Measurements from ENCODE around the gene SPON2. TPM values are rescaled to one million over a fixed set of nuclear protein-coding genes. Genes with fewer than 3 reads are reported as not detected.

SPON2 gene
- total and polyA plus RNA-seq, 3 donors from 2014 or later = 5.6 to 21.4 (median 7.1) TPM

DNA sequence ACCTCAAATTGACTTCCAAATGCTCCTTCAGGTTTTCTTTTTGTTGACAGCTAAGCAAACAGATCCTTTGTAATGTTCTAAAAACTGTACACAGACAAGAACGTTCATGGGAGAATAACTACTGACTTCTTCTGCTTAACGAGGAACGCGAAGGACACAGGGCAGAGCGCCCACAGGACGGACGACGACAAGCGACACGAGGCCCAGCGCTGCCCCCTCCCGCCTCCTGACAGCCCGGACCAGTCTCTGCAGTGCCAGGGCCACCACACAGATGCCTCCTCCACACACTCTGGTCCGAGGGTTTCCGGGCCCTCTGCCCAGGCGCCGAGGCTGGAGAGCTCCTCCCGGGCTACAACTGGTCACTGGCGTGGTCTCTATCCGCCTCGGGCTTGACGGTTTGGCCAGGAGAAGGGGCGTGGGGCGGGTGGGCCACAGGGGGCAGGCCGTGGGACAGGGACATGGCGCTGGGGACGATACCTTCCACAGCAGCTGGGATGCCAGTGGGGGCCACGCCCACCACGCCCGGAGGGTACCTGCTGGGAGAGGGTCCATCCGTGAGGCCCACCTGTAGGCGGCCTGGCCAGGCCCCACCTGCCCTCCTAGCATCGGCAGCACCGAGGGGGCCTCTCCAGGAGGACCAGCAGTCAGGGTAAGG, 39.6 kb upstream of the SPON2 start:
- no peak for DNase-seq
- no peaks in the 10 kb centered on the region for H3K27me3 ChIP-seq
- no peaks in the 10 kb centered on the region for H3K9me3 ChIP-seq
- no peaks in the 10 kb centered on the region for H3K36me3 ChIP-seq (ENCODE audit: low read depth, missing control alignments)
- peaks cover 65% of the 10 kb centered on the region for H3K4me1 ChIP-seq
- TF ChIP-seq, protein P1, sequence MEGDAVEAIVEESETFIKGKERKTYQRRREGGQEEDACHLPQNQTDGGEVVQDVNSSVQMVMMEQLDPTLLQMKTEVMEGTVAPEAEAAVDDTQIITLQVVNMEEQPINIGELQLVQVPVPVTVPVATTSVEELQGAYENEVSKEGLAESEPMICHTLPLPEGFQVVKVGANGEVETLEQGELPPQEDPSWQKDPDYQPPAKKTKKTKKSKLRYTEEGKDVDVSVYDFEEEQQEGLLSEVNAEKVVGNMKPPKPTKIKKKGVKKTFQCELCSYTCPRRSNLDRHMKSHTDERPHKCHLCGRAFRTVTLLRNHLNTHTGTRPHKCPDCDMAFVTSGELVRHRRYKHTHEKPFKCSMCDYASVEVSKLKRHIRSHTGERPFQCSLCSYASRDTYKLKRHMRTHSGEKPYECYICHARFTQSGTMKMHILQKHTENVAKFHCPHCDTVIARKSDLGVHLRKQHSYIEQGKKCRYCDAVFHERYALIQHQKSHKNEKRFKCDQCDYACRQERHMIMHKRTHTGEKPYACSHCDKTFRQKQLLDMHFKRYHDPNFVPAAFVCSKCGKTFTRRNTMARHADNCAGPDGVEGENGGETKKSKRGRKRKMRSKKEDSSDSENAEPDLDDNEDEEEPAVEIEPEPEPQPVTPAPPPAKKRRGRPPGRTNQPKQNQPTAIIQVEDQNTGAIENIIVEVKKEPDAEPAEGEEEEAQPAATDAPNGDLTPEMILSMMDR (IDR thresholded peaks at IDR 0.05) = no peak
- no peak for TF ChIP-seq POLR2A (IDR thresholded peaks at IDR 0.05)
- intact Hi-C loops (cut with DNase I; ENCODE audit: low total_unique reads) = no loop called here
- H3K27ac ChIP-seq = no peak overlapping the region
- H3K4me3 ChIP-seq = no peak overlapping the region
- 73 to 74% methylated on average over 12 to 34 of the region's 34 CpGs for WGBS, 2 donors

DNA sequence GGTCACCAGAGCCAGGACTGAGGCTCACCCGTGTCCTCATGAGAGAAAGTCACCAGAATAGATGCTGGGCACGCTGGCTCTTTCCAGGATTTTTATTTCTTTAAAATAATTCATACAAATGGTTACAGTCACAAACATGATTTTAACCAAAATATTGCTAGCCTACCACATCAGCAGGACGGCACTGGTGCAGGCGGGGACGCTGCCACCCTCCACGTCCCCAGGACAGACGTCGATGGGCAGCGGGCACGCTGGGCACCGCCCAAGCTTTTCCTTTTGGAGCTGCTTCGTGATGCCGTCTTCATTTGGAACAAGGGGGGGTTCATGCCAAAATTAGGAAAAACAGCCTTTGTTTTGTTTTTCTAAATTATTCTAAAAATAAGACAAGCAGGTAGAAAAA, 39.0 kb upstream of the SPON2 start:
- Histone ChIP-seq H3K27ac (no peak overlapping the region), H3K4me1 (peaks cover 65% of the 10 kb centered on the region), H3K27me3 (no peaks in the 10 kb centered on the region), H3K36me3 (ENCODE audit: low read depth, missing control alignments) (no peaks in the 10 kb centered on the region), H3K4me3 (no peak overlapping the region), H3K9me3 (no peaks in the 10 kb centered on the region)
- DNase-seq = no peak
- 85 to 87% methylated on average over 13 of the region's 13 CpGs for WGBS, 2 donors
- intact Hi-C loops (cut with DNase I; ENCODE audit: low total_unique reads) = no loop called here
- TF ChIP-seq POLR2A (IDR thresholded peaks at IDR 0.05) = no peak
- TF ChIP-seq, protein P1 (IDR thresholded peaks at IDR 0.05) = no peak

DNA sequence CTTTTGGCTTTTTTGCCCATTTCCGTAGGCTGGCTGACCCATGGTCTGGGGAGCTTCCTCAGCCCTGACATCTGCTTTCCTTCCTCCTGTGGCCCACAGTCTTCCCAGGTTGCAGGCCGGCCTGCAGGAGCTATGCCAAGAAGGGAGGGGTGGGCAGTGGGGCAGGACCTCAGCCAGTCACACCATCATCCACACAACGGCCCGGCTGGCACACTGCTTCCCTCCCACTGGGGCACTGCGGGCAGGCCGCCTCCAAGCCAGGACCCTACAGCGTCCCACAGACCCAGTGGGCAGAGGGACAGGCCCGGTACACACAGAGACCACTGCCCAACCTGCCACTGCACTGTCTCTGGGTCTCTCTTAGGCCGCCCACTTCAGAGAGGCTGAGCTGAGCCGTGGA, 38.6 kb upstream of the SPON2 start:
- Histone ChIP-seq H3K4me1 (peaks cover 65% of the 10 kb centered on the region), H3K4me3 (no peak overlapping the region), H3K36me3 (ENCODE audit: low read depth, missing control alignments) (no peaks in the 10 kb centered on the region), H3K27me3 (no peaks in the 10 kb centered on the region), H3K27ac (no peak overlapping the region), H3K9me3 (no peaks in the 10 kb centered on the region)
- WGBS, 2 donors = 84 to 86% methylated on average over 5 to 10 of the region's 10 CpGs
- TF ChIP-seq, protein P1 (IDR thresholded peaks at IDR 0.05) = no peak
- TF ChIP-seq POLR2A (IDR thresholded peaks at IDR 0.05) = no peak
- DNase-seq = no peak
- intact Hi-C loops (cut with DNase I; ENCODE audit: low total_unique reads) = no loop called here

DNA sequence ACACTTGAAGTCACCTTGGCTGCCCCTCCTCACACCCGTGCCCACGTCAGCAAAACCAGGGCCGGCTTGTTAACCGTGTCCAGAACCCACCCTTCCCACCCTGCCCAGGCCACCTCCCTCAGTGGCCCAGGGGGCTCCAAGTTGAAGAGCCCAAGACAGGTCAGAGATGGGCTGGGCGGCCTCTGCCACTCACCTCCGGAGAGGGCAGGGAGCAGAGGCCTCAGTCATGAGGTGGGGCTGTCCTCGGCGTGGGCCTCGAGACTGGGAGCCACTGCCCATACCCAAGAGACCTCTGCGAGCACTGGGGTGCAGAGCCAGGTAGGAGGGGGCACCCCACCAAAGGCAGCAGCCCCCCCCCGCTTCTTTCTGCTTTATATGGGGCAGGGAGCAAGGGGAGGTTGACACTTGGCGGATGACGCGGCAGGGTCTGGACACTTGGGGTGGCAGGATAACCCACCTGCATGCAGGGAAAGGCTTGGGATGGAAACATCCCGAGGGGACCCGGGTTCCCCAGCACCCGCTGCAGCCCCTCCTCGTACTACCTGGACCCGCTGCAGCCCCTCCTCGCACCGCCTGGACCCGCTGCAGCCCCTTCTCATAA, 38.0 kb upstream of the SPON2 start:
- intact Hi-C loops (cut with DNase I; ENCODE audit: low total_unique reads) = no loop called here
- Histone ChIP-seq H3K4me1 (peaks cover 64% of the 10 kb centered on the region), H3K4me3 (no peak overlapping the region), H3K27me3 (no peaks in the 10 kb centered on the region), H3K9me3 (no peaks in the 10 kb centered on the region), H3K27ac (peak overlapping the region; percentile 25 to 55), H3K36me3 (ENCODE audit: low read depth, missing control alignments) (no peaks in the 10 kb centered on the region)
- no peak for DNase-seq
- WGBS, 2 donors = 60 to 79% methylated on average over 10 to 22 of the region's 22 CpGs
- no peak for TF ChIP-seq POLR2A (IDR thresholded peaks at IDR 0.05)
- TF ChIP-seq, protein P1 (IDR thresholded peaks at IDR 0.05) = no peak

DNA sequence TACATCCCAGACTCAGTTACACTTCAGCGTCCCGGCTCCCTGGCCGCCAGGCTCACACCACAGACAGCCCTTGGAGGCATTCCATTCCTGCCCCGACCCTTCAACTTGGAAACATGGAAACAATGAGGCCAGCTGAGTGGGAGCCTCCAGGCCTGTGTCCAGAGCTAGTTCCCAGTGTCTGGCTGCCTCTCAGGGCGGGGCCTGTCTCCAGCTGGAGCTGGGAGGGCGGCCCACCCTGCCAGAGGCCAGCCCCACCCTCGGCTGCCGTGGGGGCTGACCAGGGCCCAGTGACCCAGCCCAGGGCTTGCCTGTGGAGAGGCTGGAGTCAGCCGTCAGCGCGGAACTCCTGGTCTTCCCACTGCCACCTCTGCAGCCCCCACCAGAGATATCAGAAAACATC, 37.4 kb upstream of the SPON2 start:
- WGBS, 2 donors = 17 to 74% methylated on average over 4 to 10 of the region's 11 CpGs
- H3K4me1 ChIP-seq = peaks cover 58% of the 10 kb centered on the region
- no peaks in the 10 kb centered on the region for H3K27me3 ChIP-seq
- peak overlapping the region; percentile 25 to 55 for H3K27ac ChIP-seq
- TF ChIP-seq, protein P1 (IDR thresholded peaks at IDR 0.05) = no peak
- no peak for TF ChIP-seq POLR2A (IDR thresholded peaks at IDR 0.05)
- DNase-seq = peak; percentile 93
- intact Hi-C loops (cut with DNase I; ENCODE audit: low total_unique reads) = no loop called here
- no peaks in the 10 kb centered on the region for H3K36me3 ChIP-seq (ENCODE audit: low read depth, missing control alignments)
- H3K9me3 ChIP-seq = no peaks in the 10 kb centered on the region
- H3K4me3 ChIP-seq = no peak overlapping the region

Measured in testis (tissue), 3 donors.